Activated CD4-positive, alpha-beta T cell treated with anti-CD3 and anti-CD28 coated beads, Interleukin-2, amount 50 U/mL, for 48 hours (primary cell): Measurements from ENCODE around the gene IMMP2L.

Experiments
- DNase-seq, 2 experiments: peaks; one replicate each; pipeline ENCODE4 v3.0.0-alpha.2; 2020

Gene IMMP2L

DNA sequence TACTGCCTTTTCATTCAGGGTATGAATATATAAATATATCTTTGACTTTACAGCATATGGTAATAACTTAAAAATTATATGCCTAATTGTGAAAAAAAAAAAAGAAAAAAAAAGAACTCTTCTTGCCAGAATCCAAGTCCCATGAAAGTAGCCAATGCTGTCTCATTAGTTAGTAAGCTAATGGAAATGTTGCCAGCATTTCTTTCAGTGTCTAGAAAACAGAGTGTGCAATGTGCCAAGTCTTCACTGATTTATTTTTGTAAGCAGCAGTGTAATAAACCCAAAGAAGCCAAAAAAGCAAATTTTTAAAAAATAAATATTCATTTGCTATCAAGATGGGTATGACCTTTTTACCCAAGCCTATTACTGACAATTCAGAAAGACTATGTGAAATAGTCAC, 502.5 kb downstream of the IMMP2L start:
- no peak for DNase-seq

DNA sequence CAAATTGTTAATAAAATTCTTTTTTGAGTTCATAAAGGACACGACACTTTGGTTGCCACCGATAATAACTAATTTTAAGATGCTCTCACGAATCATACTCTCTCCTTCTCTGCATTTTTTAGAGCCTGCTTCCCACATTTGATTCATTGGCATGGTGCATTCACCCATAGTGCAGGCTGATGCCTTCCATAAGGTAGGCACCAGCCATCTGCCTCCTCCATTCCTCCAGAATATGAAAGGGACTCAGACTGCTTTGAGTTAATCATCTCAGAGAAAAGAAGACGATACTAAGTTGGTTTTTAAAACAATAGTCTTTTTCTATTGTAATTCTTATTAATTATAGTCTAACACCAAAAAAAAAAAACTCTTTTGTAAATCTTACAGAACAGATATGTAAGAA, 505.2 kb downstream of the IMMP2L start:
- no peak for DNase-seq

DNA sequence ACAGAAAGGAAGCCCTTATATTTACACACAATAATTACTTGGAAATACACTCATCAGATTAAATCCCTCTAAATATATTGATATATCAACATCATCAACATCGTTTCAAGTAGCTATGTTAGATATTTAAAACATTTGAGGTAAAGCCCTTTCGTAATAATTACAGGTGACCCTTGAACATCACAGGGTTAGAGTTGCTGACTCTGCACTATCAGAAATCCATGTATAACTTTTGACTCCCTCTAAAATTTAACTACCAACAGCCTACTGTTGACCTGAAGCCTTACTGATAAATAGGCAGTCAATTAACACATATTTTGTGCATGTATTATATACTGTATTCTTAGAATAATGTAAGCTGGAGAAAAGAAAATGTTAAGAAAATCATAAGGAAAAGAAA, 505.9 kb downstream of the IMMP2L start:
- no peak for DNase-seq

DNA sequence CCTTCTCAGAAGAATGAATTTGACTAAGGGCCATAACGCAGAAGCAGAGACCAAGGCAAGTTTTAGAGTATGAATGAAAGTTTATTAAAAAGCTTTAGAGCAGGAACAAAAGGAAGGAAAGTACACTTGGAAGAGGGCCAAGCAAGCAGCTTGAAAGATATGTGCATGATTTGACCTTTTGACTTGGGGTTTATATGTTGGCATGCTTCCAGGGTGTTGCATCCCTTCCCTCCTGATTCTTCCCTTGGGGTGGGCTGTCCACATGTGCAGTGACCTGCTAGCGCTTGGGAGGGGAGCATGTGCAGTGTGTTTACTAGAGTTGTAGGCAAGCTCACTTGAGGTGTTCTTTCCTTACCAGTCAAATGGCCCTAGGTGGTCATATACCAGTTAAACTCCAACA, 509.3 kb downstream of the IMMP2L start:
- no peak for DNase-seq

DNA sequence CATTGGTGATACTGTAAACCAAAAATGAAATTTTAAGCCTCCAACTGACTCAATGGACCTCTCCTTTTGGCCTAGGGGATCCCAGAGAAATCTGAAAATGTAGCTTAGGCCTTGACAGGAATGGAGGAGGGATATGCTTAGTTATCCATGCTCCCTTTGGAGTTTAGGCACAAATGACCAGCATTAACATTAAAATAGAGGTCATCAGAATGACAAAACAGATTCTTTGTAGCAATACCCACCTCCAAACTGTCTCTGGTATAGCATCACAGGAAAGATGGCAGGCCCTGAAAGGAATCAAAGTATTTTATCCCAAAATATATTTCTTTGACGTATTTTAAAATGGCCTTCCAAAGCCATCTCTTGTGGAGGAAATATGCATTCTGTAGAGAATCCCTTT, 510.5 kb downstream of the IMMP2L start:
- no peak for DNase-seq

DNA sequence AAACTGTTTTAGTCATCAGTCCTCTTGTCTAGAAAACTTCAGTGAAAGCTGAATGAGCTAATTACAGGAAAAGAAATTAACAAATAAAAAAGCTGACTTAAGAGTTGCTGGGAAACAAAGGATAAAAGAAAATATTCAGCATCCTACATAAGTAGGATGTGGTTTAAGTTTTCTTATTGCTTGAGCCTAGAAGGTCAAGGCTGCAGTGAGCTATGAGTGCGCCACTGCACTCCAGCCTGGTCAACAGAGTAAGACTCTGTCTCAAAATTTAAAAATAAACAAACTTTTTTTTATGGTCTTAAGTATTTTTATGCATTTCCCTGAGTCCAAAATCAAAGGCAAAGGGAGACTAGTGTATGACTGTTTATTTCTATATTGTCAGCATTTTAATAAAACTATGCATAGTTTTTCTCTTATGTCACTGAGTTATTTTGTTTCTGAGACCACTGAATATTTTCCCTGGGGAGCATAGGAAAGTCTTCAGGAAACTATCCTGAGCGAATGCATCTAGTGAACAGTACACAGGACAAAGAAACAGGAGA, 511.3 kb downstream of the IMMP2L start:
- no peak for DNase-seq

DNA sequence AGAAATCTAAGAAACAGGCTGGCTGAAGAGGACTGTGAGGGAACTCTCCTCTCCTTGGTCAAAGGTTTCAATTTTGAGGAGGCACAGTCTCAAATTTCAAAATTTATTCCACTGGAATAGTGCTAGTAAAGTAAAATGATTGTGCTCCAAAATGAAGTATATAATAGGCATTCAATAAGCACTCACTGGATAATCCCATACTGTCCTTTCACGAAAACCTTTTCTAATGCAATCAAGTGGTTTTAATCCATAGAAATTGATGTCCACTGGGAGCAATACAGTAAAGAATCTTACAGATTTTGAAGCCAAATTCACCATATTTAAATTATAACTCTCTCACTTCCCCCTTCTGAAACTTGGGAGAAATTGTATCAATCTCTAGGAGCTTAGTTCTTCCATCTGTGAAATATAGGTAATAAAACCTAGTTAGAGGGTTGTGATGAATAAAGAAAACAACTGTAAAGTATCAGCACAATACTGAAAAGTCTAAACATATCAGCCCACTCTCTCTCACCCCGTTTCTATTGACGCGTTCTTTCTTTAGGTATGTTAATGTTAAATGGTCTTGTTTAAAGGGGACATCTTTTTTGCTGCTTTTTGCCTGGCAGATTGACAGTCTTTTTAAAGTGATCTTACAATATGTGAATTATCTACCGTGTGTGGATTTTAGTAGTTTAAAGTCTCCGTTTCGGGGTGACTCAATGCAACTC, 512.2 kb downstream of the IMMP2L start:
- no peak for DNase-seq

DNA sequence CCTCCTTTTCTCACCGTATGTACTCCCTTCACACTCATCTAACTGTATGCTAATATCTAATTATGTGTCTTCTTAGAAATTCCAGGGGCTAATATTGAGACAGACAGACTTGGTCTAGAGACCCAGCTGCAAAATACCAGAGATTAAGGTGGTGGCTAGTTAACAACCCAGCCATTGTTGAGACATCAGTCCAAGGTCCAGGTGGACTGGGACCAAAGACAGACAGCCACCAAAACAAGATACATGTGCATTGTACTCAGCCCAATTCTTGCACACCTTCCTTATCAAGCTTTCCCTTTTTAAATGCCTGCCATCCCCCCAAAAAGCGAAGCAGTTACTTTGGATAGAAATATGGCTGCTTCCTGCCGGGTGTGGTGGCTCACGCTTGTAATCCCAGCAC, 514.7 kb downstream of the IMMP2L start:
- no peak for DNase-seq

DNA sequence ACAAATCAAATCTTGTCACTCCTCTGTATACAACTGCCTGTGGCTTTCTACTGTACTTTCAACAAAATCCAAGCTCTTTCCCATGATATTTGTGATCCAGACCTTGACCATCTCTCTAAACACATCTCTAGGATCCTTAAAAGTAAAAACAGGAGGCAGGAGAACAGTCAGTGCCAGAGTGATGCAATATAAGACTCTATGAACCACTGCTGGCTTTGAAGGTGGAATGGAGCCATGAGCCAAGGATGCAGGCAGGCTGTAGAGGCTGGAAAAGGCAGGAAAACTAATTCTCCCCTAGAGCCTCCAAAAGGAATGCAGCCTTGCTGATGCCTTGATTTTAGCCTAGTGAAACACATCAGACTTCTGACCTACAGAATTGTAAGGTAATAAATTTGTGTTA, 516.8 kb downstream of the IMMP2L start:
- DNase-seq: no peak

DNA sequence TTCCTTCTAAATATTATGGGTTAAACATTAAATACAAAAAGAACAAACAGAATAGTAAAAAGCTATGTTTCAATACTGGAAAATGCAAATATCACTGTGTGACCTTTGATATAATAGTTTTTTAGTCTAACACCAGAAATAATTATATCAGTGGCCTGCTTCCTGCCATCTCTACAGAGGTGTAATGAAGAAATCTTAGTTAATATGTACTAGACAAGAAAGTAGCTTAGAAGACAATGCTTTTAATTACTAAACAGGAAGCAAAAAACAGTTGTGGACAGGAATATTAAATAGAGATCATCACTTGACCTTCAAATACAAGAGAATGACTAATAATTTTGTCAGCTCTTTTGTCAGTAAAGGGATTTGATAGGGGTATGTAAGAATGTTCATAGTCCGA, 518.7 kb downstream of the IMMP2L start:
- no peak for DNase-seq

DNA sequence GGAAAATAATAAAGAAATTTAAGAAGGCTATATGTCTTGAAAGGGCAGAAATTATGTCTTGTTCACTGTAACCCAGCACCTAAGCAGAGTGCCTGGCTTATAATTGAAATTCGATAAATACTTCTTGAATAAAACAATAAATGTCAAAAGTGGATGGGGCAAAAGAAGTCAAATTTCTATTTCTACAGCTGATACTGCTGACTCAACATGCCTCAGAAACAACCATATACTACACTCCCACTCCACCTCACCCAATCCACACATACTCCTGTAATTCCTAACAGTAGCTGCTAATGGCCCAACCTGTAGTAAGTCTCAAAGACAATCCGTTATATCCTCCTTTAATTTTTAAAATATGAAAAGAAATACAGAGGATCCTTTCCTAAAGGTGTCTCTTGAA, 519.5 kb downstream of the IMMP2L start:
- DNase-seq: no peak

DNA sequence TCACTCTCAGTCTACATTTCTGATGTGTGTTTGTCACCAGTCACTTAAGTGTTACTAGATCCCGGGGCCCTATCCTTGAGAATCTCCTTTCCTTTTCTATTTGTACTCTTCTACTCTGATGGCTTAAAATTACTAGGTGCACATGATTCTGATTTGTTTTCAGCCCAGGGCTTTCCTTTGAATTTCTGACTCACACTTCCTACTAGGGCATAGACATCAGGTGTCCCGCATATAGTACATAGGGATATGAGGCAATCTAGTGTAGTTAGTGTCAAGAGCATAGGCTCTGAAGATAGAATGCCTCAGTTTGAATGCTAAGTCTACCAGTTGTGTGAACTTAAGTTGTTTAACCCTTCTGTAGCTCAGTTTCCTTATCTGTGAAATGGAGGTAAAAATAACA, 520.7 kb downstream of the IMMP2L start:
- DNase-seq: no peak

DNA sequence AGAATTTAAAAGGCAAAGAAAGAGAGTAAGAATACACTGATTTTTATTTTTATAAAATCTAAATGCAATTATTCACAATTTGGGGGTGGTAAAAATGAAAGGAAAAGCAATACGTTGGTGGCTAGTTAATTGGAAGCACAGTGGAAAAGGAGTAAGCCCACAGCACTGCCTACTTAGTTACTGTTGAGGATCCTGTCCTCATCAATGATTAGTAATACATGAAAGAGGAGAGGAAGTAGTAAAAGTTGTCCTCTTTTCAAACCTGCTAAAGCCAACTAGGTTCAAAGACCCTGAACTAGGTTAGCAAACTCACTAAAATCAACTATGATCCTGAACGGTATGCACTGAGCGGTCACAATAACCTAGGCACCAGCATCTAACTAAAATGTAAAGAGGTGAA, 524.1 kb downstream of the IMMP2L start:
- no peak for DNase-seq

DNA sequence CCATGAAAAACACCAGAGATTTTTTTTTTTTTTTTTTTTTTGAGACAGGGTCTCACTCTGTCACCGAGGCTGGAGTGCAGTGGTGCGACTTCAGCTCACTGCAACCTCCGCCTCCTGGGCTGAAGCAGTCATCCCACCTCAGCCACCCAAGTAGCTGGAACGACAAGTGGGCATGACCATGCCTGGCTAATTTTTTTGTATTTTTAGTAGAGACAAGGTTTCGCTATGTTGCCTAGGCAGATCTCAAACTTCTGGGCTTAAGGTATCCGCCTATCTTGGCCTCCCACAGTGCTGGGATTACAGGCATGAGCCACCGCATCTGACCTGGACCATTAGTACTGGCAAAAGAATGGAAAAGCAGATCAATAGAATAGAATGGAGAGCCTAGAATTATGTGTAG, 530.4 kb downstream of the IMMP2L start:
- DNase-seq: no peak

DNA sequence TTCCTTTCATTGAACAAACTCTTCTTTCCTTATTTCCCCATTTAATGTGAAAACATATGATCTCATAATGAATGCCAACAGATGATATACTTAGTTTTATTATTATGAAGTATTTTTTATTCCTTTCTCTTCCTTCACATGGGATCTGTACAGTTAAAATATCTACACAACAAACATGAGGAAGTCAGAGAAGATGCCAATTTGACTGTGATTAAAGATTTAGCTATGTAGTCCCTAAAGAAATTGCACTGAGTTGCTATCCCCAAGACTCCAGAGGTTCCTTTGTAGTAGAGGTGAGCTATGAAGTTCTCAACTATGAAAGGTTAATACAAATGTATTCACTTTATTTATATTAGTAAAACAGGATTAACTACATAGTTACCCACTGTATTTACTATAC, 532.0 kb downstream of the IMMP2L start:
- DNase-seq: no peak

DNA sequence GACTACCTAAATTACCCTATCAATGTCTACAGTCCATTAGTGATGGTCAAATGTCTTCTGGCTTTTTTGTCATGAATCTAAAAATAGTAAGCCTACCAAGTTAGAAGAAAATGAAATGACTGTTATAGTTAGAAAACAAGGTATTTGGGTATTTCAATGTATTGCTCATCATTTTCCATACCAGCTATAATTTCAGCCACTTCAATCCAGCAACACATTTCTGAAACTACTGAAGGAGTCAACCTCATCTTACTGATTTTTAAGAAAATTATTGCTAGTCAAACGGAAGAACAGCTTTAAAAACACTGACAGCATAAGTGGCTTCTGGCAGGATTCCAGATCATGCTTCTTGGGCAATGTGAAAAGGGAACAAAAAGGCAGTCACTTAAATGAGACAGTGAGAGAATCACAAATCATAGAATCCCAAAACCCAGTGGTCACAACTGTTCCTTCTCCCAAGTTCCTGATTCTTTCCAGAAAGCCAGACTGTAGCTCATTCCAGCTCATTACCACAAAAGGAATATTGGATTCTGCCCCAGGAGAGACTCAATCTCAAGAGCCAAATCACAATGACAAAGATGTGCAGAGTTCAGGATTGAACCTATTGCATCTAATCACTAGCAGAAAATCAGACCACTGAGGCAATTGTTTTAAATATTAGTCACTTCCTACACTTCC, 532.6 kb downstream of the IMMP2L start:
- DNase-seq: peak in 1 of 2 experiments; percentile 53

DNA sequence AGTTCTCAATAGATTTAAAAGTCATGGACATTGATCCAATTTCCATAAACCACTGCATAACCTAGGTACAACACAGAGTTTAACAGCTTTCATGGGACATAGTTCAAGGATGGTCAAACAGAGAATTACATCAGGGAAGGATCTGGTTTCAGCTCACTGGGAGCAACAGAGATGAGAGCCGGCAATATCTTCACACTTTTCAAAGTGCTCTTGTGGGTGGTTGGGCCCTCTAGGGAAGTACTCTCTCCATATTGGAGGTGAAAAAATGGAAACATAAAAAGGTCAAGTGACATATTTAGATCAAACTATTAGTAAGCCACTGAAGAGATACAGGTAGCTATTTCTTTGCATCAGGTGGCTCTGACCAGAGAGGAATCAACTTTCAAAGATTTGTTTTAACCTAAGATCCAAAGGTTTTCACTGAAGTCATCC, 533.1 kb downstream of the IMMP2L start:
- no peak for DNase-seq

DNA sequence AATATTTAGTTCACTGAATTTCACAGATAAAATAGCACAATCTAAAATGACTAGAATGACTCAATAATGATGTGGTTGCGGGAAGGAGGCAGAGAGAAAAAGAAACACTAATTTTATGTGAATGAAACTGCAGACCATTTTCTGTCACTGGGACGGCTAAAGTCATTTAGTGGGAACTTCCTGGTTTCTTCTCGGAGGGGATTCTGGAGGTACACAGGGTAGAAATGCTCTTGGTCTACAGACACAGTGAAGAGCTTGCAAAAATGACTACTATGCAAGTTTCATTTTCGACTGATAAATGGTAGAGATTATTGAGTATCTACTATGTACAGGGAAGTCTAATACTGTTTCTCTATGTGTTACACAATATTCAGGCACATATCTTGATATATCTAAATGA, 534.9 kb downstream of the IMMP2L start:
- no peak for DNase-seq

DNA sequence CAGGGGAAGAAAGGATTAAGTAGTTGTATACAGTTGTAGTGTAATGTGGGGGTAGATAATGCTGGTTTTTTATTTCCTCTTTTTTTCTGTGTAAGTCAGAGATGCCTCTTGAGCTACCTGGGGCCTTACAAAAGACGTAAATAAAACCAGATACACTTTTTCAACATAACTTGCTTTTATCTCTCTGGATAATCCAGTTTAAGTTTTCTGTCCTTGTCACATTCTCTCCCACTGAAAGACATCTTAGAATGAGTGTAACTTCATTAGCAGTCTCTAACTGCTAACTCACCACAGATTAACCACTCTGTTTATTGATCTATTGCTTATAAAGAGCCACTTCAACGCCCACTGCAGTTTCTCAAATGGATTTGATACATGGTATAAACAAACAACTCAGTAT, 535.5 kb downstream of the IMMP2L start:
- DNase-seq: no peak

DNA sequence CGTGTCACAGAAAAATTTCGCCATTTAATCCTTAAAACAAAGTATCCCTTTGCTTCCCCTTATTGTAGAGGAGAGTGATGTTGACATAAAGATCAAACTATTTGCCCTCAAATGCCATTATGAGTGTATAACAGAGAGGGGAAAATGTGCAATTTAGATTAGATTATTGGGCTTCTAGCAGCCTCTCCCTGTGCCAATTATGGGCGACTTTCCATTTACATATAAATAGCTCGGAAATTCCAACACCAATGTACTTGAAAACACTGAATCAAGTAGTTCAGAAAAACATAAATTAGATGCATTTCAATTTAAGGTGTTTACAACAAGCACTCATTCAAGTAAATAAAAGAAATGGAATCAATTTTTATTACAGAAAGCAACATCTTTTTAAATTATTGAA, 535.9 kb downstream of the IMMP2L start:
- DNase-seq: no peak

DNA sequence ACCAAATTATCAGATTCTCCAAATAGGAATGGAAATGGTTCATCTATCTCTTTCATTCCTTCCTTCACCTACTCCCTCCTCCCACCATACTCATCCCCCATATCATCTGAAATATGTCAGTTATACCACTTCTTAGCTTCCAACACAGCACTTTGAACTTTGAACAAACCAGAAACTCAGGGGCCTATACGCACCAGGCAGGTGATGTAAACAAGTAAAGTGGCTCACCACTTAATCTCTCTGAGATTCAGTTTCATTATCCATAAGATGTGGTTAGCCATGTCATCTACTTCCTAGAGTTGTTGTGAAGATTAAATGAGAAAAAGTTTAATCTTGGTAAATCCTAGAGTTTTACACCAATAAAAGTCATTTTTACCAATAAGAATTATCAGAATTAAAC, 537.3 kb downstream of the IMMP2L start:
- peak in 1 of 2 experiments; percentile 34 for DNase-seq

DNA sequence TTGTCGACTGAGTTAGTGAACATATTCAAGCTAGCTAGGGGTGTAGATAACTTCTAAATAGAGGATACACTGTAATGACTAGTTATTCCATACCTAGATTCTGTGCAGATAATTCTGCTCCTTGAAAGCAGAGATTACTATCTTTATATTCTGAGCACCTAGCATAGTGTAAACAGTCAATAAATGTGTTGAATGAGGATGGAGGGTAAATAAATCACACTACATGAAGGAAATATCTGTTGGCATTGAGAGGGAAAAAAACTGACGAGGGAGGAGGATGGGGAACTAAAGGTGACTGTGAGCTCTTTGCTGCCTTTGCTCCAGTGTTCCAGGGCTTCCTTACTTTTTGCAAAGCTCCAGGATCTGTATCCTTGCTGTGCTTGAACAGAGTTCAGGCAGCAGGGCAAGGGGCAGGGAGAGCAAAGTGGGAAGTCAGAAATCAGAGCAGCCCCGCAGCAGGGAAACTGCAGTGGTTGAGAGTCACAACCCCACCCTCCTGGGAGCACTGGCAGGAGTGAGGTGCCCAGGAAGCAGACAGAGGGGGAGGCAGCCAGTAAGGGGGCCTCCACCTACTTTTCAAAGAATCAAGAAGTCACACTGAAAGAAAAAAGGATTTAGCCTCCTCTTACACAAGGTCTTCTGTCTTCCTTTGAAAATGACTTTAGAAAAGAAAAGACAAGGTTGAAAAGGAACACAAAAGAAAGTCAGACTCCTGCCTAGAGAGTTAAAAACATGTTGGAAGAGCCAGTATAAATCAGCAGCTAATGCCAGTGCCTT, 543.1 kb downstream of the IMMP2L start:
- no peak for DNase-seq

DNA sequence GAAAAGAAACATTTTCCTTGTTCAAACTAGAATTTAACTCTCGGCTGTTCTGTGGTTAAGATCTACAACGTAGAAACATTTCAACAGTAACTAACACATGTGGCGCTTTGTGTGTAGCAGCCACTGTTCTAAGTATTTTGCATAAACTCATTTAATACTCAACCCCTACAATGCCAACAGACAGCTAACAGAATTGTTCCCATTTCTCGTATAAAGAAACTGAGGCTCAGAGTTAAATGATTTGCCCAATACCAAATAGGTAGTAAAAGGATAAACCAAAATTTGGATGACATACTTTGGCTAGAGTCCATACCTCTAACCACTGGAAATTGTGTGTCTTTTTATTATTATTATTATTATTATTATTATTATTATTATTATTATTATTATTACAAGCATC, 543.8 kb downstream of the IMMP2L start:
- no peak for DNase-seq

DNA sequence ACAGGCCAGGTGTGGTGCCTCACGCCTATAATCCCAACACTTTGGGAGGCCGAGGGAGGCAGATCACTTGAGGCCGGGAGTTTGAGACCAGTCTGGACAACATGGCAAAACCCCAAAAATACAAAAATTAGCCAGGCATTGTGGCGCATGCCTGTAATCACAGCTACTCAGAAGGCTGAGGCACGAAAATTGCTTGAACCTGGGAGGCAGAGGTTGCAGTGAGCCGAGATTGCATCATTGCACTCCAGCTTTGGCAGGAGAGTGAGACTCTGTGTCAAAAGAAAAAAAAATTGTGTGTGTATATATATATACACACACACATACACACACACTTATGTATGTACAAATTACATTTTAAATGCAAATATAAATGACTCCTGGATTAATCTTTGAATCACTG, 548.2 kb downstream of the IMMP2L start:
- DNase-seq: no peak
